ENCODE measurements around the gene STK32C. TPM values are rescaled to one million over a fixed set of nuclear protein-coding genes. Genes with fewer than 3 reads are reported as not detected.

The STK32C gene
- total RNA-seq, 1 donor, result 4.2 TPM

GRCh38 chr10:132182591-132182990 lies 125.2 kb downstream of the STK32C start:
- Histone ChIP-seq H3K27me3 (ENCODE audit: insufficient read depth, low read length) (peaks cover 25% of the 10 kb centered on the region), H3K4me3 (ENCODE audit: low read length) (no peak overlapping the region), H3K9me3 (ENCODE audit: low read depth, low read length) (no peaks in the 10 kb centered on the region), H3K4me1 (ENCODE audit: insufficient read depth, low read length) (peaks cover 15% of the 10 kb centered on the region)

GRCh38 chr10:132181691-132182425 lies 125.9 kb downstream of the STK32C start:
- peaks cover 8% of the 10 kb centered on the region for H3K4me1 ChIP-seq (ENCODE audit: insufficient read depth, low read length)
- peaks cover 26% of the 10 kb centered on the region for H3K27me3 ChIP-seq (ENCODE audit: insufficient read depth, low read length)
- no peak overlapping the region for H3K4me3 ChIP-seq (ENCODE audit: low read length)
- H3K9me3 ChIP-seq (ENCODE audit: low read depth, low read length), result no peaks in the 10 kb centered on the region

- Histone ChIP-seq H3K9me3 (ENCODE audit: low read depth, low read length) (no peaks in the 10 kb centered on the region), H3K27me3 (ENCODE audit: insufficient read depth, low read length) (peaks cover 27% of the 10 kb centered on the region), H3K4me3 (ENCODE audit: low read length) (no peak overlapping the region), H3K4me1 (ENCODE audit: insufficient read depth, low read length) (peaks cover under 1% of the 10 kb centered on the region)
Observed at GRCh38 chr10:132180736-132181135, 127.0 kb downstream of the STK32C start.

- Histone ChIP-seq H3K4me1 (ENCODE audit: insufficient read depth, low read length) (no peaks in the 10 kb centered on the region), H3K9me3 (ENCODE audit: low read depth, low read length) (no peaks in the 10 kb centered on the region), H3K27me3 (ENCODE audit: insufficient read depth, low read length) (peaks cover 17% of the 10 kb centered on the region), H3K4me3 (ENCODE audit: low read length) (no peak overlapping the region)
Observed at GRCh38 chr10:132179551-132180392, 128.0 kb downstream of the STK32C start.

- Histone ChIP-seq H3K4me1 (ENCODE audit: insufficient read depth, low read length) (no peaks in the 10 kb centered on the region), H3K9me3 (ENCODE audit: low read depth, low read length) (no peaks in the 10 kb centered on the region), H3K4me3 (ENCODE audit: low read length) (no peak overlapping the region), H3K27me3 (ENCODE audit: insufficient read depth, low read length) (peaks cover 10% of the 10 kb centered on the region)
Observed at GRCh38 chr10:132178672-132179545, 128.8 kb downstream of the STK32C start.

GRCh38 chr10:132178046-132178445 lies 129.7 kb downstream of the STK32C start:
- H3K4me1 ChIP-seq (ENCODE audit: insufficient read depth, low read length), result no peaks in the 10 kb centered on the region
- peaks cover 10% of the 10 kb centered on the region for H3K27me3 ChIP-seq (ENCODE audit: insufficient read depth, low read length)
- H3K4me3 ChIP-seq (ENCODE audit: low read length), result no peak overlapping the region
- H3K9me3 ChIP-seq (ENCODE audit: low read depth, low read length), result no peaks in the 10 kb centered on the region

- no peaks in the 10 kb centered on the region for H3K4me1 ChIP-seq (ENCODE audit: insufficient read depth, low read length)
Observed at GRCh38 chr10:132176623-132177500, 130.9 kb downstream of the STK32C start.

GRCh38 chr10:132175907-132176581 lies 131.7 kb downstream of the STK32C start:
- H3K9me3 ChIP-seq (ENCODE audit: low read depth, low read length), result no peaks in the 10 kb centered on the region

More at GRCh38 chr10:132176623-132177500, 130.9 kb downstream of the STK32C start:
- Histone ChIP-seq H3K4me3 (ENCODE audit: low read length) (no peak overlapping the region), H3K9me3 (ENCODE audit: low read depth, low read length) (no peaks in the 10 kb centered on the region), H3K27me3 (ENCODE audit: insufficient read depth, low read length) (peaks cover 10% of the 10 kb centered on the region)

GRCh38 chr10:132175408-132175807 lies 132.3 kb downstream of the STK32C start:
- no peaks in the 10 kb centered on the region for H3K9me3 ChIP-seq (ENCODE audit: low read depth, low read length)
- peaks cover 10% of the 10 kb centered on the region for H3K27me3 ChIP-seq (ENCODE audit: insufficient read depth, low read length)
- H3K4me3 ChIP-seq (ENCODE audit: low read length), result no peak overlapping the region
- no peaks in the 10 kb centered on the region for H3K4me1 ChIP-seq (ENCODE audit: insufficient read depth, low read length)

More at GRCh38 chr10:132175907-132176581, 131.7 kb downstream of the STK32C start:
- peaks cover 10% of the 10 kb centered on the region for H3K27me3 ChIP-seq (ENCODE audit: insufficient read depth, low read length)
- no peaks in the 10 kb centered on the region for H3K4me1 ChIP-seq (ENCODE audit: insufficient read depth, low read length)
- H3K4me3 ChIP-seq (ENCODE audit: low read length), result no peak overlapping the region

- Histone ChIP-seq H3K9me3 (ENCODE audit: low read depth, low read length) (no peaks in the 10 kb centered on the region), H3K4me1 (ENCODE audit: insufficient read depth, low read length) (no peaks in the 10 kb centered on the region), H3K27me3 (ENCODE audit: insufficient read depth, low read length) (peaks cover 10% of the 10 kb centered on the region), H3K4me3 (ENCODE audit: low read length) (no peak overlapping the region)
Observed at GRCh38 chr10:132174237-132174636, 133.5 kb downstream of the STK32C start.

- Histone ChIP-seq H3K27me3 (ENCODE audit: insufficient read depth, low read length) (peaks cover 10% of the 10 kb centered on the region), H3K4me1 (ENCODE audit: insufficient read depth, low read length) (no peaks in the 10 kb centered on the region), H3K9me3 (ENCODE audit: low read depth, low read length) (no peaks in the 10 kb centered on the region), H3K4me3 (ENCODE audit: low read length) (no peak overlapping the region)
Observed at GRCh38 chr10:132173185-132173584, 134.6 kb downstream of the STK32C start.

- no peaks in the 10 kb centered on the region for H3K4me1 ChIP-seq (ENCODE audit: insufficient read depth, low read length)
- no peak overlapping the region for H3K4me3 ChIP-seq (ENCODE audit: low read length)
- H3K27me3 ChIP-seq (ENCODE audit: insufficient read depth, low read length), result peaks cover 10% of the 10 kb centered on the region
- no peaks in the 10 kb centered on the region for H3K9me3 ChIP-seq (ENCODE audit: low read depth, low read length)
Observed at GRCh38 chr10:132172091-132173066, 135.4 kb downstream of the STK32C start.
